ENCODE results near the gene PGGT1B. TPM values are rescaled to one million over a fixed set of nuclear protein-coding genes. Genes with fewer than 3 reads are reported as not detected.

PGGT1B gene
- polyA plus RNA-seq, 4 donors: 4.9 to 22.2 (median 5.9) TPM

Other genes starting within 250 kb of the PGGT1B start
- 10 to 100 TPM in 2 of 4 donors, 1 to 10 TPM in 1, under 1 TPM in 1; 0.83 to 22.1 (median 10.4) TPM for gene TRIM36, start 93.0 kb downstream of the PGGT1B start, polyA plus RNA-seq
- 1 to 10 TPM; 4.2 to 7.8 (median 6.0) TPM for gene CCDC112, start 33.8 kb upstream of the PGGT1B start, polyA plus RNA-seq